Liver (tissue), 9 donors: Measurements from ENCODE around the gene TOM1L2. TPM values are rescaled to one million over a fixed set of nuclear protein-coding genes. Genes with fewer than 3 reads are reported as not detected.

ENCODE experiments used
- DNase-seq: peaks from one replicate; pipeline ENCODE4 v3.0.0-alpha.2; 2017; ENCODE audit warnings: low spot score
- H3K27ac ChIP-seq, 2 donors: one replicate each; pipeline ENCODE4 v1.7.0; 2013; ENCODE audit warnings: inconsistent platforms in 2 of 2, low read length in 2 of 2, control low read depth in 1 of 2, low read depth in 1 of 2, mild to moderate bottlenecking in 1 of 2
- H3K27me3 ChIP-seq, 4 donors: one replicate each; pipeline versions ENCODE4 v1.6.1 to v1.7.0; 2013; ENCODE audit warnings: low read length in 3 of 4, inconsistent platforms in 1 of 4, mild to moderate bottlenecking in 1 of 4, moderate library complexity in 1 of 4; ENCODE audit not compliant: control insufficient read depth in 4 of 4, insufficient read depth in 4 of 4
- H3K36me3 ChIP-seq, 4 donors: one replicate each; pipeline versions ENCODE4 v1.6.1 to v1.7.0; 2013; ENCODE audit warnings: low read length in 3 of 4, mild to moderate bottlenecking in 3 of 4, low read depth in 1 of 4, moderate library complexity in 1 of 4; ENCODE audit not compliant: control insufficient read depth in 4 of 4, insufficient read depth in 3 of 4
- H3K4me1 ChIP-seq, 4 donors: one replicate each; pipeline versions ENCODE4 v1.6.1 to v1.7.0; 2013; ENCODE audit warnings: low read length in 3 of 4, mild to moderate bottlenecking in 3 of 4, moderate library complexity in 1 of 4; ENCODE audit not compliant: control insufficient read depth in 4 of 4, insufficient read depth in 4 of 4
- H3K4me3 ChIP-seq, 3 donors: one replicate each; pipeline versions ENCODE4 v1.6.1 to v1.7.0; 2013; ENCODE audit warnings: low read length in 3 of 3, control low read depth in 1 of 3, low read depth in 1 of 3, mild to moderate bottlenecking in 1 of 3
- H3K9ac ChIP-seq, 2 donors: one replicate each; pipeline ENCODE4 v1.7.0; 2013; ENCODE audit warnings: low read length in 2 of 2, mild to moderate bottlenecking in 2 of 2, moderate library complexity in 2 of 2, control low read depth in 1 of 2, low read depth in 1 of 2
- H3K9me3 ChIP-seq, 4 donors: one replicate each; pipeline versions ENCODE4 v1.6.1 to v1.7.0; 2013; ENCODE audit warnings: low read length in 3 of 4; ENCODE audit not compliant: control insufficient read depth in 4 of 4
- ATF3 ChIP-seq: IDR thresholded peaks from 2 replicates; pipeline ENCODE4 v1.6.1; 2016; ENCODE audit warnings: antibody characterized with exemption
- CTCF ChIP-seq: fragments of 150-350 bp; IDR thresholded peaks from 2 replicates; pipeline ENCODE4 v1.5.1; 2017; ENCODE audit warnings: improper control_type of control experiment, low read depth, low read length; ENCODE audit not compliant: missing input control
- EGR1 ChIP-seq, 2 donors: IDR thresholded peaks; 2 replicates each; pipeline ENCODE4 v1.6.1; 2016 to 2018; ENCODE audit warnings: antibody characterized with exemption in 2 of 2, low read depth in 2 of 2
- FOXA1 ChIP-seq: IDR thresholded peaks from 2 replicates; pipeline ENCODE4 v1.6.1; 2016; ENCODE audit warnings: antibody characterized with exemption
- FOXA2 ChIP-seq: IDR thresholded peaks from 2 replicates; pipeline ENCODE4 v1.6.1; 2016; ENCODE audit warnings: antibody characterized with exemption
- GABPA ChIP-seq, 2 donors: IDR thresholded peaks in 1 of 2; conservative IDR thresholded peaks in 1 of 2; 2 replicates each; pipeline ENCODE4 v1.6.1; 2016; ENCODE audit warnings: antibody characterized with exemption in 2 of 2, mild to moderate bottlenecking in 1 of 2, moderate library complexity in 1 of 2
- HNF4A ChIP-seq, 2 donors: conservative IDR thresholded peaks; 2 replicates each; pipeline ENCODE4 v1.6.1; 2016; ENCODE audit warnings: antibody characterized with exemption in 2 of 2, mild to moderate bottlenecking in 2 of 2
- HNF4G ChIP-seq: IDR thresholded peaks from 2 replicates; pipeline ENCODE4 v1.6.1; 2016; ENCODE audit warnings: antibody characterized with exemption
- JUND ChIP-seq, 2 donors: IDR thresholded peaks; 2 replicates each; pipeline ENCODE4 v1.6.1; 2016; ENCODE audit warnings: antibody characterized with exemption in 2 of 2
- NR2F2 ChIP-seq: IDR thresholded peaks from 2 replicates; pipeline ENCODE4 v1.6.1; 2016; ENCODE audit warnings: antibody characterized with exemption
- RAD21 ChIP-seq, 2 donors: IDR thresholded peaks; 2 replicates each; pipeline ENCODE4 v1.6.1; 2016; ENCODE audit warnings: antibody characterized with exemption in 2 of 2, mild to moderate bottlenecking in 2 of 2
- RXRA ChIP-seq, 2 donors: IDR thresholded peaks; 2 replicates each; pipeline ENCODE4 v1.6.1; 2017 to 2018; ENCODE audit warnings: antibody characterized with exemption in 2 of 2, mild to moderate bottlenecking in 1 of 2
- SP1 ChIP-seq: IDR thresholded peaks from 2 replicates; pipeline ENCODE4 v1.6.1; 2018; ENCODE audit warnings: antibody characterized with exemption, mild to moderate bottlenecking
- TAF1 ChIP-seq: conservative IDR thresholded peaks from 2 replicates; pipeline ENCODE4 v1.6.1; 2016; ENCODE audit warnings: antibody characterized with exemption, mild to moderate bottlenecking
- YY1 ChIP-seq: IDR thresholded peaks from 2 replicates; pipeline ENCODE4 v1.6.1; 2016; ENCODE audit warnings: antibody characterized with exemption, mild to moderate bottlenecking
- ZBTB33 ChIP-seq: IDR thresholded peaks from 2 replicates; pipeline ENCODE4 v1.6.1; 2016; ENCODE audit warnings: antibody characterized with exemption
- WGBS: extraction: QIAGEN DNeasy Blood & Tissue Kit; methylation state at CpG from one replicate; pipeline ENCODE4 v1.1.7; 2013; 5-methylcytosine and 5-hydroxymethylcytosine counted together
- polyA plus RNA-seq, 2 donors: library from polyadenylated mRNA; stranded (reverse) in 1 of 2; unstranded in 1 of 2; fragments of 200-250 nt in 1 of 2; fragments of >200 nt in 1 of 2; fragmentation: Nextera tagmentation in 1 of 2; extraction: Ambion mirVana in 1 of 2; gene quantifications; one replicate each; pipeline versions ENCODE4 v1.2.1 to v1.2.3, GENCODE V29; 2013 to 2015
- total RNA-seq, 2 donors: library from RNA; depleted of rRNA; stranded (reverse); fragments of >200 nt; gene quantifications; one replicate each; pipeline ENCODE4 v1.2.3, GENCODE V29; 2014
- TF ChIP-seq, protein P1 (sequence below): IDR thresholded peaks from 2 replicates; pipeline ENCODE4 v1.6.1; 2016; ENCODE audit warnings: antibody characterized with exemption, mild to moderate bottlenecking
- TF ChIP-seq, protein P2 (sequence below): IDR thresholded peaks from 2 replicates; pipeline ENCODE4 v1.6.1; 2016; ENCODE audit warnings: antibody characterized with exemption
- donor health status: healthy.
- donor health status: healthy.
- donor health status: healthy.
- donor health status: healthy.
- donor health status: healthy.

The TOM1L2 gene
- total and polyA plus RNA-seq, 4 donors: 5.0 to 24.0 (median 9.3) TPM

DNA sequence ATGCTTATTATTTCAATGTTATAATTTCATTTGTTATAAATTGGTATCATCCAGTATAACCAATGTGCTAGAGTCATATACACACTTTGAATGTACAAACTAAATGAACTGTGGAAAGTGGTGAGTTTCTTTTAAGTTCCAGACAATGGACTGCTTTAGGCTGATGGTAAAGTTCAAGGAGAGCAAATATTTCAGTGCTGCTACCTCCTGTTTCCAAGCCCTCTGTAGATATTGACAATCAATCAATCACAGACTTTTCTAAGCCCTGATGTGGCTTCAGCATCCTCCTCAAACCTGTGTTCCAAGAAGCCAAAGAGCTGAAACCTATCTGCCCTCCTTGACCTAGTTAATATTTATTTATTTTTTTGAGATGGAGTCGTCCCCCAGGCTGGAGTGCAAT, 107.2 kb downstream of the TOM1L2 start:
- Histone ChIP-seq H3K4me1 (peaks cover 2 to 6% (median 3%) of the 10 kb centered on the region in 4 donors), H3K4me3 (no peak overlapping the region), H3K9me3 (no peaks in the 10 kb centered on the region), H3K27me3 (no peaks in the 10 kb centered on the region), H3K27ac (no peak overlapping the region), H3K9ac (no peak overlapping the region), H3K36me3 (peaks cover 2 to 7% (median 3%) of the 10 kb centered on the region in 4 donors)
- WGBS: 92% methylated on average over 1 of the region's 1 CpG
- TF ChIP-seq GABPA (IDR thresholded peaks at IDR 0.05 in 1 of 2, conservative IDR thresholded peaks at IDR 0.05 in 1 of 2): no peak
- no peak for DNase-seq

DNA sequence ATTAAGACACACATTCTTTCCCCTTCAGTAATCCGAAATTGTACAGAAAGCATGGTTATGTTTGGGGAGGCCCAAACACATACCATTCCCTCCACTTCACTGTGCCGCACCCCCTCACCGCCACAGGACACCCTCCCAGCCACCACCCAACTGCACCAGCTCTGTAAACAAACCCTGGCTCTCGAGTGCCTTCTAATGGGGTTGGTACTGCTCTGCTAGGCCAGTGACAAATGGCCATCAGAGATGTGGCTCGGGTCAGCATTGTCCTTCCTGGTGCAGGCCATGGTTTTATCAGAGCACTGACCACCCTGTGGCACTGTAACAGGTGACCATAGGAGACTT, 111.5 kb downstream of the TOM1L2 start:
- 75% methylated on average over 5 of the region's 5 CpGs for WGBS
- Histone ChIP-seq H3K27ac (no peak overlapping the region), H3K36me3 (peaks cover 0 to 2% (median 0%) of the 10 kb centered on the region in 4 donors), H3K4me1 (peaks cover 0 to 19% (median 7%) of the 10 kb centered on the region in 4 donors), H3K9me3 (no peaks in the 10 kb centered on the region), H3K4me3 (no peak overlapping the region), H3K27me3 (no peaks in the 10 kb centered on the region), H3K9ac (no peak overlapping the region)
- DNase-seq: no peak
- TF ChIP-seq EGR1 (IDR thresholded peaks at IDR 0.05; ENCODE audit: low read depth in 2 of 2): no peak
- TF ChIP-seq NR2F2: no peak

DNA sequence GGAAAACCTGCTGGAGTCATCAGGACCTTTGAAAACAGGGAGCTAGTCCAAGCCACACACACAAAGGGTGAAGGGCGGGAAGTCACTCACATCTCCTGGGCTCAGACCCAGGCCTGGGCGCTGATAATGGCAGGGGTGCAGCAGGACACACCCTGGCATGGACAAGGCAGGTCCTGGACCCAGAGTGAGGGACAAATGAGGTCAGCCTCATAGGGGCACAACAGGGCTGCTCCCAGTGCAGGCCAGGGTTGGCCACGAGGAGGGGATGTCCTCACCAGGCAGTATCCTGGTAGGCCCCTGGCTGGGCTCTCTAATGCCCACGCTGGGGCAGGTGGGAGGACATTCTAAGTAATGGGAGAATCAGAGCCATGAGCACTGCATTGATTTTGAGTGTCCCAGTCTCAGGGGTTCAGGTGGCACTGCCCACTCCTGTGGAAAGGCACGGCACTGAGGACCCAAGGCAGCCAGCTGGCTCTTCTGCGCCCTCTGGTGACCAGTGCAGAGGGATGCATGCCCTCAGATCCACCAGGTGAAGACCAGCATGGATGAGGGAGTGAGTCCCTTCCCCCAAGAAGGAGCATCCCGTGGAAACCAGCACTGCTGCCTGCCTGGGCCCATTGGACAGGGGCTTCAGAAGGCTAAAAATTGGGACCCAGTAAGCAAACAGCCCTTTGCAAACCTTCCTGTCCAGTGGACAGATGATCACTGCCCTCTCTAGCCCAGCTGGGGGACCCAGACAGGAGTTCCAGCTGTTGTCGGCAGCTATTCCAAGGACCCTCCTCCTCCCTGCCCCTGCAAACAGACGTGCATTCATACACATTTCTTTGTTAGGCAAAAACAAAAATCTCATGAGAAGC, 112.1 kb downstream of the TOM1L2 start:
- Histone ChIP-seq H3K27me3 (no peaks in the 10 kb centered on the region), H3K9me3 (no peaks in the 10 kb centered on the region), H3K27ac (peak overlapping the region; percentile 57 to 68), H3K36me3 (peaks cover 0 to 2% (median 0%) of the 10 kb centered on the region in 4 donors), H3K9ac (no peak overlapping the region), H3K4me3 (no peak overlapping the region), H3K4me1 (peaks cover 0 to 19% (median 7%) of the 10 kb centered on the region in 4 donors)
- 25% methylated on average over 9 of the region's 9 CpGs for WGBS
- peak; percentile 79 for DNase-seq
- TF ChIP-seq, protein P1, sequence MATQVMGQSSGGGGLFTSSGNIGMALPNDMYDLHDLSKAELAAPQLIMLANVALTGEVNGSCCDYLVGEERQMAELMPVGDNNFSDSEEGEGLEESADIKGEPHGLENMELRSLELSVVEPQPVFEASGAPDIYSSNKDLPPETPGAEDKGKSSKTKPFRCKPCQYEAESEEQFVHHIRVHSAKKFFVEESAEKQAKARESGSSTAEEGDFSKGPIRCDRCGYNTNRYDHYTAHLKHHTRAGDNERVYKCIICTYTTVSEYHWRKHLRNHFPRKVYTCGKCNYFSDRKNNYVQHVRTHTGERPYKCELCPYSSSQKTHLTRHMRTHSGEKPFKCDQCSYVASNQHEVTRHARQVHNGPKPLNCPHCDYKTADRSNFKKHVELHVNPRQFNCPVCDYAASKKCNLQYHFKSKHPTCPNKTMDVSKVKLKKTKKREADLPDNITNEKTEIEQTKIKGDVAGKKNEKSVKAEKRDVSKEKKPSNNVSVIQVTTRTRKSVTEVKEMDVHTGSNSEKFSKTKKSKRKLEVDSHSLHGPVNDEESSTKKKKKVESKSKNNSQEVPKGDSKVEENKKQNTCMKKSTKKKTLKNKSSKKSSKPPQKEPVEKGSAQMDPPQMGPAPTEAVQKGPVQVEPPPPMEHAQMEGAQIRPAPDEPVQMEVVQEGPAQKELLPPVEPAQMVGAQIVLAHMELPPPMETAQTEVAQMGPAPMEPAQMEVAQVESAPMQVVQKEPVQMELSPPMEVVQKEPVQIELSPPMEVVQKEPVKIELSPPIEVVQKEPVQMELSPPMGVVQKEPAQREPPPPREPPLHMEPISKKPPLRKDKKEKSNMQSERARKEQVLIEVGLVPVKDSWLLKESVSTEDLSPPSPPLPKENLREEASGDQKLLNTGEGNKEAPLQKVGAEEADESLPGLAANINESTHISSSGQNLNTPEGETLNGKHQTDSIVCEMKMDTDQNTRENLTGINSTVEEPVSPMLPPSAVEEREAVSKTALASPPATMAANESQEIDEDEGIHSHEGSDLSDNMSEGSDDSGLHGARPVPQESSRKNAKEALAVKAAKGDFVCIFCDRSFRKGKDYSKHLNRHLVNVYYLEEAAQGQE: peak; percentile 87
- TF ChIP-seq RAD21 (IDR thresholded peaks at IDR 0.05) (peak; percentile 93 to 95), HNF4G (peak; percentile 42), NR2F2 (no peak), GABPA (IDR thresholded peaks at IDR 0.05 in 1 of 2, conservative IDR thresholded peaks at IDR 0.05 in 1 of 2) (peak in 1 of 2 donors; percentile 46), EGR1 (IDR thresholded peaks at IDR 0.05; ENCODE audit: low read depth in 2 of 2) (peak in 1 of 2 donors; percentile 71), ATF3 (peak; percentile 58), JUND (IDR thresholded peaks at IDR 0.05) (peak; percentile 54 to 88), FOXA2 (peak; percentile 61), YY1 (peak; percentile 90), HNF4A (conservative IDR thresholded peaks at IDR 0.05) (peak; percentile 85 to 92), ZBTB33 (peak; percentile 71), SP1 (peak; percentile 89), RXRA (IDR thresholded peaks at IDR 0.05) (peak; percentile 98 to 99), FOXA1 (no peak), TAF1 (no peak), CTCF (peak; percentile 96)
- TF ChIP-seq, protein P2, sequence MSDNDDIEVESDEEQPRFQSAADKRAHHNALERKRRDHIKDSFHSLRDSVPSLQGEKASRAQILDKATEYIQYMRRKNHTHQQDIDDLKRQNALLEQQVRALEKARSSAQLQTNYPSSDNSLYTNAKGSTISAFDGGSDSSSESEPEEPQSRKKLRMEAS: peak; percentile 94
